22Rv1 (cell line): Measurements from ENCODE around the gene MLLT10.

Experiments
- H3K27ac ChIP-seq: fragments of 450-650 bp; 2 replicates; pipeline ENCODE4 v1.5.1; 2017
- ZFX ChIP-seq: fragments of 450-650 bp; IDR thresholded peaks from 2 replicates; pipeline ENCODE4 v1.6.1; 2017; ENCODE audit warnings: antibody characterized with exemption, borderline replicate concordance
- TF ChIP-seq, protein P1 (sequence below): fragments of 450-650 bp; IDR thresholded peaks from 2 replicates; pipeline ENCODE4 v1.5.1; 2017; ENCODE audit warnings: mild to moderate bottlenecking

Gene MLLT10

DNA sequence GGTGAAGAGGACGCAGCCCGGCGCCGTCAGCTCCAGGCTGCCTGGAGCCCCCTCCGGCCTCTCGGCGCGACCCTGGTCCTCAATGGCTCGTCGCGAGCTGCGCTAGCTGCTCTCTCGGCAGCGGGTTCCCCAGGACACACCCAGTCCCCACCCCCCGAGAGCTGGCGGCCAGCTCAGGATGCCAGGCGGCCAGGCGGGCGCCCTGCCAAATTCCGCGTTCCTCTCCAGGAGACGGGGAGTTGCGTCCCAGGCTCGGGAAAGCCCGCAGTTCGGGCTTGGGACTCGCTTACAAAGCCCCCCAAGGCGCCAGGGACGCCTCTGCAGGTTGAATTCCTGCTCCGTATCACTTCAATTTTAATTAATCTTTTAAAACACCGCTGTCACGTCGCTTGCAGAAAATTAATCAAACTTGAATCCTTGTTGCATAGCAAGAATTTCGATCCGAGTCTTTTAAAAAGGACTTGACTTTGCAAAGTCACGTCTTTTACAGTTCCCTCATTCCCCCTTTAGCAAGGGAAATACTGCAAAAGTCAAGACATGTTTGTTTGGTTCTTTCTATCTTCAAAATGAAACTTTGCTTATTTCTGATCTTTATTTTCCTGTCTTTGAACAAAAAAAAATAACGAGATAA, 36.7 kb upstream of the MLLT10 start:
- H3K27ac ChIP-seq: peak overlapping the region; percentile 67
- TF ChIP-seq, protein P1, sequence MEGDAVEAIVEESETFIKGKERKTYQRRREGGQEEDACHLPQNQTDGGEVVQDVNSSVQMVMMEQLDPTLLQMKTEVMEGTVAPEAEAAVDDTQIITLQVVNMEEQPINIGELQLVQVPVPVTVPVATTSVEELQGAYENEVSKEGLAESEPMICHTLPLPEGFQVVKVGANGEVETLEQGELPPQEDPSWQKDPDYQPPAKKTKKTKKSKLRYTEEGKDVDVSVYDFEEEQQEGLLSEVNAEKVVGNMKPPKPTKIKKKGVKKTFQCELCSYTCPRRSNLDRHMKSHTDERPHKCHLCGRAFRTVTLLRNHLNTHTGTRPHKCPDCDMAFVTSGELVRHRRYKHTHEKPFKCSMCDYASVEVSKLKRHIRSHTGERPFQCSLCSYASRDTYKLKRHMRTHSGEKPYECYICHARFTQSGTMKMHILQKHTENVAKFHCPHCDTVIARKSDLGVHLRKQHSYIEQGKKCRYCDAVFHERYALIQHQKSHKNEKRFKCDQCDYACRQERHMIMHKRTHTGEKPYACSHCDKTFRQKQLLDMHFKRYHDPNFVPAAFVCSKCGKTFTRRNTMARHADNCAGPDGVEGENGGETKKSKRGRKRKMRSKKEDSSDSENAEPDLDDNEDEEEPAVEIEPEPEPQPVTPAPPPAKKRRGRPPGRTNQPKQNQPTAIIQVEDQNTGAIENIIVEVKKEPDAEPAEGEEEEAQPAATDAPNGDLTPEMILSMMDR: no peak
- no peak for TF ChIP-seq ZFX

DNA sequence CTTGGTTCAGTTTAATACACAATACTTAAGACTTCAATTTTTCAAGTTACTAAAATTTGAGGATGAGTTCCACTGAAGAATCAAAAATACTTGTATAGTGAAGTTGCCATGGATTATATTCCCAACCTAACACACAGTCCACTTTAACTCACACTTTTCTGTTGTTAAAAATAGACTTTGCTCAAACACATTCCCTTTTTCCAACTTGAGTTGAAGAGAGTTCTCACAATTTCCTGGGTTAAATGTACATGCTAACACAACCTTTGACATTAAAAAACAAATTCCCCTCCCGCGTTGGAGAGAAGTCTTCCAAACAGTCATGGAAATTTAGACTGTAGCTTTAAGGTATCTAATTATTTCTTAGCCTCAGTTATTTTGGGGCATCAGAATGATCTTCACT, 35.7 kb upstream of the MLLT10 start:
- no peak for TF ChIP-seq ZFX
- TF ChIP-seq, protein P1: no peak
- no peak overlapping the region for H3K27ac ChIP-seq

DNA sequence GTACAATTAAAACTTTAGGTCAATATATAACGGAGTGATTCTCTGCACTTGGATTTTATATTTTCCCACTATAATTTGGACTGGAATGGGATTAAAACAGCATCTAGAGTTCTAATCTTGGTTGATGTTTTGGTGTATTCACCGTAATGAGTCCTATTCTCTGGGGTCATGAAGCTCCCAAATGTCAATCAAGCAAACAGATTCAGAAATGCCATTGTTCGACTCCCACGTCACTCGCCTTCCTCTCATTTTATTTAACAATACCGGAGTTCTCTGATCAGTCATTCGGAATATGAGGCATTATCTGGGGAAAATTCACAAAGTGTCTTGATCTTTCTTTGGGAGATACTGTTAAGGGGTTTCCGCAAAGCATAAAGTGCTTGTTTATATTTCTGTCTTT, 35.0 kb upstream of the MLLT10 start:
- TF ChIP-seq, protein P1: no peak
- no peak for TF ChIP-seq ZFX
- H3K27ac ChIP-seq: no peak overlapping the region

DNA sequence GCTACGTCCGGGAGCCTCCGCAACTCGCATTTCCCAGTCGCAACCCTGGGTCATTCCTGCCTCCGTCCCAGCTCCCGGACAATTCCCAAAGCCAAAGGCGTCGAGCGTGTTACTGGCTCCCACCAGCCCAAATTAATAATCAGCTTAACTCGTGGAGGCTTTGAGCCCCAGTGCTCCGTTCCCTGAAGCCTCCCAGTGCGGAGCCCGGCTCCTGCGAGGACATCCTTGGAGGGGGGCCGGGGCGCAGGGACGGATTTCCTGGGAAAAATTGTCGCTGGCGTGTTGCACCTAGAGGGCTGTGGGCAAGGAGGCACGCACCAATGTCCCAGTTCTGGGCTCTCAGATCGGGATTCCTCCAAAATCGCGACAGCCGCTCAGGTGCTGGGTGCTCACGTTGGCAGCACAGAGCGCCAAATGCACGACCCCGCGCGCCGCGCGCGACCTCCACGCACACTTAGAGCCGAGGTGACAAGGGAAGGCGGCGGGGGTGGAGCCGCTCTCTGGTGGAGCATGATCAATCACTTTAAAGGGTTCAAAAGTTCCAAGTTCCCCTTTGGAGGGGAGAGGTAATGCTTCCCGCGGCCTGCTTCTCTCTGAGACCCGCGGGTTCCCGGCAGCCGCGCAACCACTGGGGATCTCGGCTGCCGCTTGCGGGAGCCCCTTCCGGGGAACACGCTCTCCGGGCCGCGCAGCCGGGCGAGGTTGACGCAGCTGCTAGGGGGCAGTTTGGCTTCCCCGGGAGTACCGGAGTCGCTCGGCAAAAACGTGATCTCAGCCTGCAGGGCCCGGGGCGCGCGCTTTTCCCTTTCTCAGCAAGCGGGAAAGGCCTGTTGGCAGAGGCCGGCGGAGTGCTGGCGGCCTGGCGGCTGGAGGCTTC, 34.1 kb upstream of the MLLT10 start:
- TF ChIP-seq, protein P1: no peak
- no peak for TF ChIP-seq ZFX
- H3K27ac ChIP-seq: no peak overlapping the region

DNA sequence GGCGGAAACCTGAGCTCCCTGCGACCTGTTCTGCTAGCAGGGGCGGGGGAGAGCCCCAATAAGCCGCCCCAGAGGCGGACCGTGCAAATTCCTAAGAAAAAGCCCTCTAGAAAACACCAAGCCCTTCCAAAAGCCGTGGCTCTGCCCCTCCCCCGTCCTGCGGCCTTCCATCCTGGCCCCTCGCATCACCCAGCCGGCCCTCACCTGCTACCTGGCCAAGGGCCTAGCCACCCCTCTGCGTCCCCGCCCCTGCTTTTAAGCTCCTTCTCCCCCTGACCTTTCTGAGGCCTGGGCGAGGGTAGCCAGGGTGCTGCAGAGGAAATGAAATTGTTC, 33.5 kb upstream of the MLLT10 start:
- TF ChIP-seq, protein P1: no peak
- no peak for TF ChIP-seq ZFX
- no peak overlapping the region for H3K27ac ChIP-seq

DNA sequence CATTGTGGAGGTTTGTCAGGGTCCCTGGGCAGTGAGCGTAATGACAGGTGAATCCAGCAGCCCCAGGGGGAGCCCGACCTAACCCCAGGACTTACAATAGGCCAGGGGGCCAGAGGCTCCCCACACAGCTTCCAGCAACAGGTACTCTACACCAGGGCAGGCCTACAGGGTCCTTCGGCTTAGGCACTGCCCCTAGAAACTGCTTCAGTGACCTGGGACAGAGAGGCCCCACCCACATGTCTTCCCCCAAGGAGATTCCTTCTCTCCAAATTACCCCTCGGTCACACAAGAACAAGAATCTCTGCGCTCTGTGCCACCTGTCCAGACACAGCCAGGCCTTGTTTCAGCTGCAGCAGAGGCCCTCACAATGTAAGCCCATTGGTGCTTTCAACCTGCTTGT, 32.9 kb upstream of the MLLT10 start:
- no peak overlapping the region for H3K27ac ChIP-seq
- no peak for TF ChIP-seq ZFX
- TF ChIP-seq, protein P1: no peak

DNA sequence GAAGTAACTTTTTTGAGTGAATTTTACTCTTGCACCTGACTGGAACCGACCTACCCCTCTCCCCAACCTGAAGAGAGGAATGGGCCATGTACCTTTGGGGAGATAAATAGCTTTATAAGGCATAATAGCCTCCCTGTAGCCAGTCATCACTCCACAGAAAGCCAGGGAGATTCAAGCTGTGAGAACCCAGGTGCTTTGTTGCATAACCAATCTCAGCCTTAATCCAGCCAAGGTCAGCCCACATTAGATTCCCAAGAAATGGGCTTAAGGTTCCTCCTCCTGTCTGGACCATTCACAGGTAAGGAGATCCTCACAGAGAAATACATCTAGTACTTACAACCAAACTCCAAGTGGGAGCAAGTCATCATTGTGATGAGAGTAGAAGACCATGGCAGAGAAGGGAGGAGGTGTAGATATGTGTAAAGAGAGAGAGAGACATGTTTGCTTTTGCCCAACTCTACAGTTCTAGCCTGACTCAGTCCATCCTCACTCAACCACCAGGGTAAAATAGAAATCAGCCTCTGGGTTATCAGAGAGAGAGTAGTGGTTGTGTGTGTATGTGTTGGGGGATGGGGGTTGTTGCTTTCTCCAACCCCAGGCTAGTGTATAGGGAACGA, 32.2 kb upstream of the MLLT10 start:
- TF ChIP-seq, protein P1: no peak
- TF ChIP-seq ZFX: no peak
- H3K27ac ChIP-seq: no peak overlapping the region
